HCT116 (cell line): ENCODE measurements around the gene MEIOSIN. TPM values are rescaled to one million over a fixed set of nuclear protein-coding genes. Genes with fewer than 3 reads are reported as not detected.
A peak's percentile ranks its signal among the peaks of the same experiment; 100 is the strongest.

ENCODE experiments used
- ATAC-seq: fragments of 200-7000 bp; cut with Tn5 transposase; 2 replicates; pipeline ENCODE4 v1.9.1; 2020; ENCODE audit warnings: mild to moderate bottlenecking, moderate library complexity
- BruUV-seq: library from RNA; stranded (reverse); fragments of 400-500 nt; replicated peaks from 2 replicates; lab custom pipeline; 2021; lab: Mats Ljungman, UMichigan
- CTCF ChIA-PET: fragments of 300-600 bp; sonication (Branson Sonifier 250); formaldehyde crosslinking; loops from one replicate; lab custom pipeline; 2021; ENCODE audit warnings: antibody characterized with exemption; lab: Charles Lee
- POLR2A ChIA-PET: fragments of 300-600, 350-600 bp; sonication (Branson Sonifier 250); formaldehyde crosslinking; loops from one replicate; lab custom pipeline; 2021; ENCODE audit warnings: antibody characterized with exemption; lab: Charles Lee
- RAD21 ChIA-PET, 2 experiments: fragments of 300-600 bp; sonication (Branson Sonifier 250); formaldehyde crosslinking; loops; one replicate each; lab custom pipeline; 2023; ENCODE audit warnings: low total read pairs in 2 of 2; ENCODE audit not compliant: uncharacterized antibody in 2 of 2, unreplicated experiment in 2 of 2, low non-redundant PET in 1 of 2; lab: Charles Lee
- DNase-seq: peaks from one replicate; pipeline ENCODE4 v3.0.0-alpha.2; 2010; ENCODE audit warnings: low read depth, low spot score
- H2AFZ ChIP-seq: fragments of 200-600 bp; shearing (Covaris generic), sonication (generic); 2 replicates; pipeline ENCODE4 v1.6.1; 2017; ENCODE audit warnings: low read depth, mixed run types, mixed read lengths, antibody characterized with exemption, low read length; ENCODE audit not compliant: poor library complexity, severe bottlenecking
- H3K27ac ChIP-seq: 2 replicates; pipeline ENCODE4 v1.5.1; 2012; ENCODE audit warnings: low read depth, low read length
- H3K27me3 ChIP-seq: fragments of 200-600 bp; sonication (generic); 2 replicates; pipeline ENCODE4 v1.6.1; 2016; ENCODE audit warnings: mixed run types, low read length, mixed read lengths; ENCODE audit not compliant: insufficient read depth
- H3K36me3 ChIP-seq, 2 experiments: fragments of 200-500 bp in 1 of 2; fragments of 200-600 bp in 1 of 2; sonication (Bioruptor generic) in 1 of 2; sonication (generic) in 1 of 2; 2 replicates each; pipeline versions ENCODE4 v1.5.1 to v1.6.1; 2014 to 2016; ENCODE audit warnings: low read length in 2 of 2, inconsistent platforms in 1 of 2, mixed read lengths in 1 of 2, mixed run types in 1 of 2; ENCODE audit not compliant: insufficient read depth in 2 of 2, control insufficient read depth in 1 of 2
- H3K4me1 ChIP-seq, 2 experiments: fragments of 200-600 bp in 1 of 2; sonication (generic) in 1 of 2; 2 replicates each; pipeline versions ENCODE4 v1.5.1 to v1.6.1; 2012 to 2017; ENCODE audit warnings: low read length in 2 of 2, inconsistent platforms in 1 of 2, mild to moderate bottlenecking in 1 of 2, mixed read lengths in 1 of 2, mixed run types in 1 of 2, moderate library complexity in 1 of 2; ENCODE audit not compliant: insufficient read depth in 2 of 2, control insufficient read depth in 1 of 2
- H3K4me2 ChIP-seq: fragments of 200-600 bp; sonication (generic); 2 replicates; pipeline ENCODE4 v1.6.1; 2017; ENCODE audit warnings: mixed run types, low read length, mixed read lengths
- H3K4me3 ChIP-seq, 2 experiments: fragments of 200-600 bp in 1 of 2; sonication (generic) in 1 of 2; replicated peaks in 1 of 2; 2 replicates each; pipeline ENCODE4 v1.5.1; 2011 to 2016; ENCODE audit warnings: low read length in 2 of 2, control low read depth in 1 of 2, low read depth in 1 of 2, mild to moderate bottlenecking in 1 of 2, mixed read lengths in 1 of 2, mixed run types in 1 of 2
- H3K79me2 ChIP-seq: fragments of 200-600 bp; sonication (generic); 2 replicates; pipeline ENCODE4 v1.6.1; 2017; ENCODE audit warnings: mild to moderate bottlenecking, mixed run types, low read length, moderate library complexity, mixed read lengths; ENCODE audit not compliant: insufficient read depth
- H3K9ac ChIP-seq: fragments of 200-600 bp; sonication (generic); 2 replicates; pipeline ENCODE4 v1.6.1; 2016; ENCODE audit warnings: low read length, mixed read lengths
- H3K9me2 ChIP-seq: fragments of 200-600 bp; sonication (generic), shearing (Covaris generic); 2 replicates; pipeline ENCODE4 v1.6.1; 2017; ENCODE audit warnings: mixed run types, mild to moderate bottlenecking, moderate library complexity; ENCODE audit not compliant: insufficient read depth
- H3K9me3 ChIP-seq, 2 experiments: fragments of 200-500 bp in 1 of 2; fragments of 200-600 bp in 1 of 2; sonication (Bioruptor generic) in 1 of 2; sonication (generic) in 1 of 2; 2 replicates each; pipeline ENCODE4 v1.6.1; 2014 to 2017; ENCODE audit warnings: low read length in 2 of 2, mixed read lengths in 2 of 2, inconsistent platforms in 1 of 2, low read depth in 1 of 2, mild to moderate bottlenecking in 1 of 2, mixed run types in 1 of 2, moderate library complexity in 1 of 2; ENCODE audit not compliant: control insufficient read depth in 1 of 2, insufficient read depth in 1 of 2
- H4K20me1 ChIP-seq: fragments of 200-600 bp; sonication (generic), shearing (Covaris generic); 2 replicates; pipeline ENCODE4 v1.6.1; 2017; ENCODE audit warnings: mixed run types, mild to moderate bottlenecking, moderate library complexity; ENCODE audit not compliant: insufficient read depth
- CTCF ChIP-seq, 3 experiments: fragments of 200-600 bp in 1 of 3; sonication (generic) in 1 of 3; IDR thresholded peaks in 2 of 3; conservative IDR thresholded peaks in 1 of 3; 2 replicates each; pipeline ENCODE4 v1.5.1; 2012 to 2017; ENCODE audit warnings: low read depth in 2 of 3, low read length in 2 of 3, antibody characterized with exemption in 1 of 3, borderline replicate concordance in 1 of 3, control low read depth in 1 of 3, mild to moderate bottlenecking in 1 of 3, mixed read lengths in 1 of 3, mixed run types in 1 of 3, moderate library complexity in 1 of 3; ENCODE audit not compliant: insufficient read depth in 1 of 3
- EZH2 ChIP-seq: fragments of 200-600 bp; sonication (generic); IDR thresholded peaks from 2 replicates; pipeline ENCODE4 v1.6.1; 2017; ENCODE audit warnings: antibody characterized with exemption, mixed run types
- EZH2phosphoT487 ChIP-seq: fragments of 200-600 bp; IDR thresholded peaks from 2 replicates; pipeline ENCODE4 v1.6.1; 2018; ENCODE audit warnings: antibody characterized with exemption, borderline replicate concordance
- POLR2A ChIP-seq: IDR thresholded peaks from 2 replicates; pipeline ENCODE4 v1.7.0; 2011; ENCODE audit warnings: borderline replicate concordance; ENCODE audit not compliant: insufficient read depth, insufficient read length; ENCODE audit errors: extremely low read depth
- POLR2AphosphoS5 ChIP-seq: IDR thresholded peaks from 2 replicates; pipeline ENCODE4 v1.6.1; 2011; ENCODE audit warnings: mild to moderate bottlenecking, low read depth, low read length, moderate library complexity
- RAD21 ChIP-seq: IDR thresholded peaks from 2 replicates; pipeline ENCODE4 v1.6.1; 2012; ENCODE audit warnings: low read depth, mild to moderate bottlenecking
- SIN3A ChIP-seq: IDR thresholded peaks from 2 replicates; pipeline ENCODE4 v1.6.1; 2012; ENCODE audit warnings: low read depth
- TCF7L2 ChIP-seq: IDR thresholded peaks from 2 replicates; pipeline ENCODE4 v1.7.0; 2011; ENCODE audit warnings: borderline replicate concordance, inconsistent platforms; ENCODE audit not compliant: insufficient read depth, insufficient read length; ENCODE audit errors: extremely low read depth
- YY1 ChIP-seq: IDR thresholded peaks from 2 replicates; pipeline ENCODE4 v1.6.1; 2011; ENCODE audit warnings: low read length, low read depth, moderate library complexity, mild to moderate bottlenecking; ENCODE audit not compliant: insufficient replicate concordance; ENCODE audit errors: extremely low read depth
- intact Hi-C: fragments of 100-400 bp; cut with micrococcal nuclease; formaldehyde crosslinking; loops from 2 replicates; pipeline ENCODE4 v1.10.0; 2022
- total RNA-seq: library from RNA; stranded (reverse); gene quantifications from one replicate; pipeline ENCODE4 v1.2.1, GENCODE V29; 2021; ENCODE audit not compliant: unreplicated experiment
- TF ChIP-seq, protein P1 (sequence below): IDR thresholded peaks from 2 replicates; pipeline ENCODE4 v1.6.1; 2012

The MEIOSIN gene
- total RNA-seq, 1 experiment from 2014 or later: 2.1 TPM

DNA sequence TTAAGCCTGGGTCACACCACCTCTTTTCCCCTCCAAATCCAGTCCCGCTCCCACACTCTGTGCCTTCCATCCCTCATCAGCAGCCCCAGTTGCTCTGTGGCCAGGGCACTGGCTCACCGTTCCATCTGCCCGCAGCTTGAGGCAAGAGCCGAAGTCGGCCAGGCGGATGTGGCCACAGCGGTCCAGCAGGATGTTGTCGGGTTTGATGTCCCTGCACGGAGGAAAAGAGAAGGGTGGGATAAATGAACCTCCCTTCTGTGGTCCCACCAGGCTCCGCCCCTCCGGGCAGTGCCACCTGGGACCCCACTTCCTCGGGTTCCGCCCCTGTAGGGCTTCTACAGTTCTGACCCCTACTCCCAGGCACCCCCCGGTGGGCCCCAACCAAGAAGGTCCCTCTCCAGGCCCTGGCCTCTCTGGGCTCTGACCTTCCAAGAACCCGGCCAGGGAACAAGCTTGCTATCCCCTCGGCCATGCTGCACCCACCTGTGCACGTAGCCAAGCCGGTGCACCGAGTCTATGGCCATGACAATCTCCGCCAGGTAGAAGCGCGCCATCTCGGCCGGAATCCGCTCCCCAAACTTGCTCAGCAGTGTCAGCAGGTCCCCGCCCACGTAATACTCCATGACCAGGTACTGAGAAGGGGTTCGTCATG is 44.9 kb downstream of the MEIOSIN start:
- Histone ChIP-seq H4K20me1 (no peaks in the 10 kb centered on the region), H3K9me3 (no peaks in the 10 kb centered on the region), H3K4me2 (peak overlapping the region; percentile 84), H3K4me3 (no peak overlapping the region), H2AFZ (no peak overlapping the region), H3K27me3 (no peaks in the 10 kb centered on the region), H3K4me1 (peaks cover 38 to 48% of the 10 kb centered on the region in 2 experiments), H3K9me2 (no peaks in the 10 kb centered on the region), H3K9ac (no peak overlapping the region), H3K36me3 (peaks cover 0 to 10% of the 10 kb centered on the region in 2 experiments; a peak in 3 of 4 replicates), H3K79me2 (no peaks in the 10 kb centered on the region), H3K27ac (no peak overlapping the region; the same call in 1 of the 2 replicates)
- TF ChIP-seq RAD21 (no peak), EZH2phosphoT487 (no peak), EZH2 (no peak)
- TF ChIP-seq, protein P1, sequence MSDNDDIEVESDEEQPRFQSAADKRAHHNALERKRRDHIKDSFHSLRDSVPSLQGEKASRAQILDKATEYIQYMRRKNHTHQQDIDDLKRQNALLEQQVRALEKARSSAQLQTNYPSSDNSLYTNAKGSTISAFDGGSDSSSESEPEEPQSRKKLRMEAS: no peak
- POLR2A ChIA-PET: no interaction called here
- DNase-seq (no peak), ATAC-seq (no peak)
- intact Hi-C loops: loop anchor here (10.0 kb wide), 1 partner anchor 683 kb away; the partner anchor contains the start of gene PPP1R37
- RAD21 ChIA-PET: no interaction called here
- CTCF ChIA-PET: interaction anchor here (2.2 kb wide), 1 partner anchor 9 kb away, joined by 71 read pairs; the partner anchor contains the start of gene SIX5
- BruUV-seq: no TSS peak

GRCh38 chr19:45779231-45780145 is 46.2 kb downstream of the MEIOSIN start:
- Histone ChIP-seq H3K27me3 (no peaks in the 10 kb centered on the region), H3K4me1 (peaks cover 45 to 60% of the 10 kb centered on the region in 2 experiments), H3K27ac (peak overlapping the region; percentile 91), H4K20me1 (no peaks in the 10 kb centered on the region), H3K79me2 (no peaks in the 10 kb centered on the region), H3K4me2 (peak overlapping the region; percentile 84), H3K4me3 (peak overlapping the region; percentile 53 to 59), H3K36me3 (peaks cover 0 to 10% of the 10 kb centered on the region in 2 experiments; a peak in 3 of 4 replicates), H3K9me3 (no peaks in the 10 kb centered on the region), H3K9me2 (no peaks in the 10 kb centered on the region)
- BruUV-seq: no TSS peak
- peak; percentile 85 for ATAC-seq
- intact Hi-C loops: loop anchor here (1.0 to 10.0 kb wide), 2 partner anchors 9 to 685 kb away; partner anchors contain the start of gene PPP1R37
- no peak for TF ChIP-seq YY1
- TF ChIP-seq POLR2AphosphoS5: peak; percentile 46; the same call in 1 of the 2 replicates
- TF ChIP-seq SIN3A: no peak
- TF ChIP-seq POLR2A: peak; percentile 30
- TF ChIP-seq CTCF (IDR thresholded peaks at IDR 0.05 in 2 of 3, conservative IDR thresholded peaks at IDR 0.05 in 1 of 3; ENCODE audit: borderline replicate concordance in 1 of 3, insufficient read depth in 1 of 3, low read depth in 2 of 3, low read length in 2 of 3): peak in 2 of 3 experiments; percentile 83 to 90; a peak in 5 of 6 replicates
- peak; percentile 57; the same call in 1 of the 2 replicates for TF ChIP-seq RAD21
- TF ChIP-seq TCF7L2: peak; percentile 61
- TF ChIP-seq, all 23 proteins: peak for 5
- ChIA-PET RAD21 (interaction anchor here (0.7 to 1.1 kb wide), 2 partner anchors 10 kb away, joined by 4 to 7 read pairs; partner anchors contain the start of gene SIX5 (in 2 of the 2)), POLR2A (interaction anchor here (0.6 to 5.1 kb wide), 3 partner anchors 10 to 80 kb away, joined by 3 to 50 read pairs (median 3); partner anchors contain the start of gene SIX5), CTCF (interaction anchor here (0.7 to 2.2 kb wide), 11 partner anchors 10 to 297 kb away, joined by 3 to 71 read pairs (median 4); partner anchors contain the start of genes DMWD, QPCTL and SIX5)
- peak; percentile 87 for DNase-seq
- Histone ChIP-seq H3K9ac (peak overlapping the region; percentile 52), H2AFZ (no peak overlapping the region)
